Stimulated activated CD4-positive, alpha-beta T cell treated with anti-CD3 and anti-CD28 coated beads, Interleukin-2, amount 100 ng/mL, for 24 hours (primary cell): ENCODE data around the gene SCYGR6.

Experiments
- DNase-seq, 2 donors: peaks; one replicate each; pipeline ENCODE4 v3.0.0-alpha.2; 2020

The SCYGR6 gene

DNA sequence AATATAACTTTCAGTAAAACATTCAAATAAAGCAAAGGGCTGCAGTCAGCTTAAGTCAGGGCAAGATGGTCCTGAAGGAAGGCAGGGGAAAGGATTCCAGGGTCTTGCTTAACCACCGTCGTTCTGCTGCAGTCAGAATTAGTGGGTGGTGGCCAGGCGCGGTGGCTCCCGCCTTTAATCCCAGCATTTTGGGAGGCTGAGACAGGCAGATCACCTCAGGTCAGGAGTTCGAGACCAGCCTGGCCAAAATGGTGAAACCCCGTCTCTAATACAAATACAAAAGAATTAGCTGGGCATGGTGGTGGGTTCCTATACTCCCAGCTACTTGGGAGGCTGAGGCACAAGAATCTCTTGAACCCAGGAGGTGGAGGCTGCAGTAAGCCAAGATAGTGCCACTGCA lies 13.6 kb downstream of the SCYGR6 start:
- no peak for DNase-seq

DNA sequence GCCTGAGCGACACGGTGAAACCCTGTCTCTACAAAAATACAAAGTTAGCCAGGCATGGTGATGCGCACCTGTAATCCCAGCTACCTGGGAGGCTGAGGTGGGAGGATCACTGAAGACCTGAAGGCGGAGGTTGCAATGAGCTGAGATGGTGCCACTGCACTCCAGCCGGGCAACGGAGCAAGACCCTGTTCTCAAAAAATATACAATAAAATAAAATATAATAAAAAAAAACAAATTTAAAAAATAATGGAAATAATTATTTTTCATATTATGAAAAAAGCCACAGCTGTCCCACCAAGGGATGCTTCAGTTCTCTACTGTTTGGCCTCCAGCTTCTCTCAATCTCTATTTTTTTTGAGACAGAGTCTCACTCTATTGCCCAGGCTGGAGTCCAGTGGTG lies 17.2 kb downstream of the SCYGR6 start:
- DNase-seq, result no peak

DNA sequence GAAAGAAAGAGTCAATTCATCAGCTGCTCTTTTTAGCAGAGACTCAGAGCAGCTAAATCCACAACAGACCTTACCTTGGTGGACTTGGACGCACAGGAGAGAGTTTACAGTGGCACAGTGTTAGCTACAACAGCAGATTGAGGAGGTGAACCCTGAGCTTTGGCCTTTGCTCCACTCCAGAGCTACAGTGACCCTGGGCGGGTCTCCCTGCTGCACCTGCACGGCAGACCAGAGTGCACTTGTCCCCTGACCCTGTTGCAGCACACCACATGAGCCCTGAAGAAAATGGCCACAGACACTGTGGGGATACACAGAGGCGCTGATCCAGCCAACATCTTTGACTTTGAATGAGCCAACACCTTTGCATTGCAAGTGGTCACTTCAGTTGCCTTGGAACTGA lies 17.7 kb downstream of the SCYGR6 start:
- no peak for DNase-seq

DNA sequence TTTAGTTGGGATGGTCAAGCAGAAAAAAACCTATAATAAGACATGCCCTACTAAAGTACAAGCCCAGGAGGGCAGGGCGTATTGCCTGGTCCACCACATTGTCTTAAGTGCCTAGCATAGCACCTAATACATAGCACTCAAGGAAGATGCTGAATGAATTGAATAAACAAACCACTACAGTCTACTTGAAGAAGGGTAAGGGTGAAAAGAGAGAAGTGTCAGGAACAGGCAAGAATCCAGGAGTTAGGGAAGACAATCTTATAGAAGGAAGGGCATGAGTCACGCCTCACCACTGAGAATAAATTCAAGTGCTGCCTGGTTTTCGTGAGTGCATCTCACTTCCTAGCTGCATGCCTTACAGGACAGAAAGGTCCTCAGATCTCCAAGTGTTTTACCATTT lies 20.6 kb downstream of the SCYGR6 start:
- no peak for DNase-seq

DNA sequence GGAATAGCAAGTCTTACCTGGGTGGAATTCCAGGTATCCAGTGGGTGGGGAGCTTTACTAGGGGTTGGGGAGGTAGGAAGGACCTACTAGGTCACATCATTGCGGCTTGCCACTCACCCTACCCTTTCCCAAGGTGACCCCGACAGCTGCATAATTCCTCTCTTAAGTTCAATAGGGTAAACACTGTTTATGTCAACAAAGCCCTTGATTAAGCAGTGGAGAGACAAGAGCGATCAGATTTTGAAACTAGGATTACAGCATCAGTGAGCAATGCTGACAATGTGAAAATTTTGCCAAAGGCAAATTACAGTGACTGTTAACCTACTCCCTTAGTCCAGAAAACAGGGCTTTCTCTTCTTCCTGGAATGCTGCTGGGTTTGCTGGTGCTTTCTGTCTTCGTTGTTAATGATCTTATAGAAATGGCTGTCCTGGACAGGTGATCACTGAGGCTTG lies 21.3 kb downstream of the SCYGR6 start:
- no peak for DNase-seq

DNA sequence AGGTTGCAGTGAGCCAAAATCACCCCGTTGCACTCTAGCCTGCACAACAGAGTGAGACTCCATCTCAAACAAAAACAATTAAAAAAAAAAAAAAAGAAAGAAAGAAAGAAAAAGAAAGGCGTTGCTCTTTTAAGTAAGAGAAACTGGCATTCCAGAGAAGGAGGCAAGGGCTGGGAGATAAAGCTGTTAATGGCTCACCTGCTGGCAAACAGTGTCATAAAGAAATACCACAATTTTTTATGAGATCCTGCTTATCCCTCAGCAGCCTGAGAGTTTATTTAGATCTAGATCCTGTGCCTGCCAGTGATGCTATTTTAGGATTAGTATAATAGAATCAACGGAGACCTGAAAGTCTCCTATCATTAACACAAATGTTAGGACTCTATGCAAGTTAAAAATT lies 23.0 kb downstream of the SCYGR6 start:
- no peak for DNase-seq

DNA sequence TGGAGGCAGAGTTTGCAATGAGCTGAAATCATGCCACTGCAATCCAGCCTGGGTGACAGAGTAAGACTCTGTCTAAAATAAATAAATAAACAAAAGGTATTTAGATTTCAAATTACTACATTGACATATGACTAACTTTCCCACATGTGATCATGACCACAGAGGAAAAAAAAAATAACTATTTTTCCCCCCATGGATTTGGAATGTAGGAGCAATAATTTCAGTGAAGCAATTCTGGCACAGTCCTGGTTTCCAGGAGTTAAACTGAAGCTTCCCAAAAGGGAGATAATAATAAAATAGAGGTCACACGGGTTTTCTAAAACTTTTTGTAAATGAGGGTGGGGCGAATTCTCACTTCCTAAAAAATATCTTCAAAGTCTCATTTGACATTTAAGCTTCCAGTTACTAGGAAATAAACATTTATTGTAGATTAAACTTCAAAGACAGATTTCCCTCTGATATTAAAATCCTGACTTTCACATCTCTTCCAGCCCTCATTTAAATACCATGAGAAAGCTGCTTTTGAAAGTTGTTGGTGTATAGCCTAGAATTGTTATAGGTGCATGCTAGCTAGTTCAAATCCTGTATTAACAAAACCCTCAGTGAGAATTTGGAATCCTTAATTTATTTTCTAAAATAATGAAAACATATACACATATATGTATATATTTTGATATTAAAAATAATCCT lies 27.4 kb downstream of the SCYGR6 start:
- no peak for DNase-seq

DNA sequence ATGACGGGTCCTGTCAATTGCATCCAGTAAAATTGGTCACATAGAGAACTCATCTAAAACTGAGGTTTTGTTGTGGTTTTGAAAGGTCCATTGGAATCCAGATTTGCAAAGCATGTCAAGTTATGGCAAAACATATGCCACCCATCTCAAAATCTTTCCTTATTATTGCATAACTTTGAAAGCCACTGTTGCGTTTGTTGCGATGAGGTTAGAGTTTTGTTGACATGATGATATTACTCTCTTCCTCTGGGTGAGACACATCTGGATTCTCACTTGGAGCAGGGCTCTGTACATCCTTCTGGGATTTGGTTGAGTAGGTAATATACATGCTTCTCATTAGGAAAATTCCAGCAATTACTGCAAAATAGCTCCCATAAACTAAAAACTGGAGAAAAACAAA lies 37.4 kb downstream of the SCYGR6 start:
- DNase-seq, result no peak

DNA sequence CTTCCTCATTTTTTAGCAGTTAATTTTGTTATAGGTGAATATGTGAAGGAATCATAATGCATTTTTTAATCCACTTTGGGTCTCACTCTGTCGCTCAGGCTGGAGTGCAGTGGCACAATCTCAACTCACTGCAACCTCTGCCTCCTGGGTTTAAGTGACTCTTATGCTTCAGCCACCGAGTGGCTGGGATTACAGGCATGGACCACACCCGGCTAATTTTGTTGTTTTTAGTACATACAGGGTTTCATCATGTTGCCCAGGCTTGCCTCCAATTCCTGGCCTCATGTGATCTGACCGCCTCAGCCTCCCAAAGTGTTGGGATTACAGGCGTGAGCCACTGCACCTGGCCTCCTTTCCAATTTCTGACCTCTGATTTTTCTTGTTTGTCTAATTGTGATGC lies 40.3 kb downstream of the SCYGR6 start:
- DNase-seq, result no peak

DNA sequence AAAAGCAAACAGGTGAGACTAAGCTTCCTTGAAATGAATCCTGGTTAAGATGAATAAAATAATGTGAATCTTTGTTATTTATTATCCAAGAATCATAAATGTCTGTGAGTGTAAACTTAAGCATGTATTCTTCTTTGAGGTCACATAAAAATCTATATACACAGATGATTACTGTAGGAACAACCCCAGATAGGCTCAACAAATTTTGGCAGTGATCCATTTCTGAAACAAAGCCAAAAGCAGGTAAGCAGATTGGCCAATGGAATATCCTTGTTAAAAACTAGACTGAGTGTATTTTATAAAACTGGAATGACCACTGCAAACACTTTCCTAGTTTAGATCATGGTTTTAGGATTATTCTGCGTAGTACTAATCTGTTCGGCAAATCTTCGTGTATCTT lies 46.6 kb downstream of the SCYGR6 start:
- no peak for DNase-seq

DNA sequence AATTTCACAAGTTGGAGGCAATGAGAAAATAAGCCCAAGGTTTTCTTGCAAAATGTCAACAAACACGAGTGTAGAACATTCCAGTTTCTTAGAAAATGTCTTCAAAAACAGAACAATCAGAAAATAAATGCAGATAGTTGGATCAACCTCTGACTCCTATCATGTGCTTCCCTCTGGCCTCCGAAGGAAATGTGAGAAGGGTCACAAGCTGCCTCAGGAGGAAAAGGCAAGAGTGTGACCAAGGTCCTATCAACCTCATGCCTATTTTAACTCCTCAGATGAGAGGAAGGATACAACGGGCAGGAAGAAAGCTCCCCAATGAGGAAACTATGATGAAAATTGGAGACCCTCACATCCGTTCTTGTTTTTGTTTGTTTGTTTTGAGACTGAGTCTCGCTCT lies 50.1 kb downstream of the SCYGR6 start:
- DNase-seq, result no peak
